Right lobe of liver (tissue), 4 donors: ENCODE results near the gene PCED1B.

ENCODE experiments used
- CTCF ChIP-seq, 4 donors: fragments of 200-600 bp in 3 of 4; fragments of 450-650 bp in 1 of 4; IDR thresholded peaks; one replicate each; pipeline versions ENCODE4 v1.5.1 to v1.8.0; 2016 to 2022; ENCODE audit warnings: antibody characterized with exemption in 4 of 4, mild to moderate bottlenecking in 2 of 4
- POLR2A ChIP-seq: fragments of 450-650 bp; IDR thresholded peaks from one replicate; pipeline ENCODE4 v1.6.1; 2017; ENCODE audit warnings: antibody characterized with exemption, mild to moderate bottlenecking
- donor health status: DM: no; HTN: no; CAD: no.
- donor health status: DM: no; HTN: no; CAD: no.
- donor health status: DM: no; HTN: yes; CAD: no.

DNA sequence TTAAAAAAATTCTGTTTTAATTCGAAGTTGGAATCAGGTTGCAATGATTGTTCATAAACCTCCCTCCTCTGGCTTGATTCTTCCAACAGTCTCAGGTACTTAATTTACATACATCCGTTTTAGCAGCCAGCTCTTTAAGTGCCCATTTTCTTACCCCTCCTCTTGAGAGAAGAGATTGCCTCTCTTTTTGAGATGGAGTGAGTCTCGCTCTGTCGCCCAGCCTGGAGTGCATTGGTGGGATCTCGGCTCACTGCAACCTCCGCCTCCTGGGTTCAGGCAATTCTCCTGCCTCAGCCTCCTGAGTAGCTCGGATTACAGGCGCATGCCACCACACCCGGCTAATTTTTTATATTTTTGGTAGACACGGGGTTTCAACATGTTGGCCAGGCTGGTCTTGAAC is 146.8 kb downstream of the PCED1B start:
- TF ChIP-seq CTCF (IDR thresholded peaks at IDR 0.05) (no peak), POLR2A (no peak)
